Measurements from ENCODE around the gene MUC6.

The MUC6 gene

GRCh38 chr11:1074244-1075221, 38.0 kb upstream of the MUC6 start, which contains the start of gene MUC2:
MUC2 (plus strand) TSS chr11:1074874.
- TF ChIP-seq REST (IDR thresholded peaks at IDR 0.05; ENCODE audit: insufficient read depth in 1 of 2, low read depth in 2 of 2, low read length in 2 of 2) (no peak), TAF1 (IDR thresholded peaks at IDR 0.05; ENCODE audit: borderline replicate concordance, insufficient read depth, low read length) (no peak), POLR2AphosphoS5 (IDR thresholded peaks at IDR 0.05; ENCODE audit: low read depth, low read length) (no peak), FOXP2 (optimal IDR thresholded peaks at IDR 0.05; ENCODE audit: borderline replicate concordance, extremely low read depth, extremely low read length, insufficient read depth) (no peak), SIN3A (IDR thresholded peaks at IDR 0.05; ENCODE audit: borderline replicate concordance, insufficient read depth, low read length) (no peak)

- TF ChIP-seq TAF1 (IDR thresholded peaks at IDR 0.05; ENCODE audit: borderline replicate concordance, insufficient read depth, low read length) (no peak), POLR2AphosphoS5 (IDR thresholded peaks at IDR 0.05; ENCODE audit: low read depth, low read length) (no peak), SIN3A (IDR thresholded peaks at IDR 0.05; ENCODE audit: borderline replicate concordance, insufficient read depth, low read length) (no peak), REST (IDR thresholded peaks at IDR 0.05; ENCODE audit: insufficient read depth in 1 of 2, low read depth in 2 of 2, low read length in 2 of 2) (no peak), FOXP2 (optimal IDR thresholded peaks at IDR 0.05; ENCODE audit: borderline replicate concordance, extremely low read depth, extremely low read length, insufficient read depth) (no peak)
Observed at GRCh38 chr11:1073851-1074243, 37.3 kb upstream of the MUC6 start.

DNA sequence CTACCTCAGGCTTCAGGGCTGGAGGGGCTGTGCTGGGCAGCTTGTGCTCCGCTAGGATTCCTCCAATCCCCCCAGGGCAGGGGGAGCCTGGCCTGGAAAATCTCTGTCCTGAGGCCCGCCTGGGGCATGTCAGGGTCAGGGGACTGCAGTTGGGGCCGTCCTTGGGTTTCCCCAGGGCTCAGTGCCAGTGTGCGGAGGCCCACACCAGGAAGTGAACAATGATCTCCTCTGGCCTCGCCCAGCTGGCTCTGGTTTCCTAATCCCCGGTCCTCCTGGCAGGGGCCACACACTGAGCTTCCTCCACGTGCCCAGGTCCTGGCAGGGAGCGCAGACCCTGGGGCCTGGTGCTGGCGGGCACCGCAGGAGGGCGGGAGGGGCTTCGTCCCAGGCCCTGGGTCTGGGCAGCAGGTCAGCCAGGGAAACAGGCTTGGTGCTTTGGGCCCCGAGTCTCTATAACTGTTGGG, 36.8 kb upstream of the MUC6 start:
- TF ChIP-seq REST (IDR thresholded peaks at IDR 0.05; ENCODE audit: insufficient read depth in 1 of 2, low read depth in 2 of 2, low read length in 2 of 2) (no peak), POLR2AphosphoS5 (IDR thresholded peaks at IDR 0.05; ENCODE audit: low read depth, low read length) (no peak), SIN3A (IDR thresholded peaks at IDR 0.05; ENCODE audit: borderline replicate concordance, insufficient read depth, low read length) (no peak), TAF1 (IDR thresholded peaks at IDR 0.05; ENCODE audit: borderline replicate concordance, insufficient read depth, low read length) (no peak), FOXP2 (optimal IDR thresholded peaks at IDR 0.05; ENCODE audit: borderline replicate concordance, extremely low read depth, extremely low read length, insufficient read depth) (no peak)

DNA sequence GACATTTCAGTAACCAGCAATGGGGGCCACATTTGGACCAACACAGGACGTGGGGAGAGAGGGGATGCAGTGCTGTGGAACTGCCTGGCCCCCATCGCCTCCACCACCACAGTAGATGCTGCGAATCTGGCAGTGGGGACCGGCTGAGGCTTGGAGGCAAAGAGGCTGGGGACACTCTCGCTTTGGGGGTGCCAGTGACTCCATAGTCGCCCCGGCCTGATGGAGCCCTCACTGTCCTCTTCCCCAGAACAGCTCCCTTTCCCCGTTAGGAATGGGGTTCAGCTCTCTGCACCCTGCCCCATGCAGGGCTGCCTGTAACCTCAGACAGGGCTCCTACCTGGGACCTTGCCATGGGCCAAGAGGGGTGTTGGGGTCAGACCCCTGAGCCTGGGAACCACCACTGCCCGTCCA, 36.3 kb upstream of the MUC6 start:
- TF ChIP-seq TAF1 (IDR thresholded peaks at IDR 0.05; ENCODE audit: borderline replicate concordance, insufficient read depth, low read length) (no peak), SIN3A (IDR thresholded peaks at IDR 0.05; ENCODE audit: borderline replicate concordance, insufficient read depth, low read length) (no peak), FOXP2 (optimal IDR thresholded peaks at IDR 0.05; ENCODE audit: borderline replicate concordance, extremely low read depth, extremely low read length, insufficient read depth) (no peak), REST (IDR thresholded peaks at IDR 0.05; ENCODE audit: insufficient read depth in 1 of 2, low read depth in 2 of 2, low read length in 2 of 2) (no peak), POLR2AphosphoS5 (IDR thresholded peaks at IDR 0.05; ENCODE audit: low read depth, low read length) (no peak)

Measured in PFSK-1 (cell line).